DOHH2 (cell line): ENCODE data around the gene YPEL5.

ENCODE experiments used
- H3F3A ChIP-seq: fragments of 200-600 bp; sonication (generic), shearing (Covaris generic); 2 replicates; pipeline ENCODE4 v1.6.0; 2016; ENCODE audit warnings: antibody characterized with exemption, mild to moderate bottlenecking; ENCODE audit not compliant: control insufficient read depth, insufficient read depth
- H3K27ac ChIP-seq: fragments of 200-600 bp; sonication (generic); 2 replicates; pipeline ENCODE4 v1.5.1; 2014; ENCODE audit warnings: low read depth, mild to moderate bottlenecking, low read length, moderate library complexity
- H3K27me3 ChIP-seq: fragments of 200-600 bp; sonication (generic); 2 replicates; pipeline ENCODE4 v1.6.1; 2014; ENCODE audit warnings: mild to moderate bottlenecking, low read length, mixed read lengths; ENCODE audit not compliant: control insufficient read depth
- H3K36me3 ChIP-seq: fragments of 200-600 bp; sonication (generic); 2 replicates; pipeline ENCODE4 v1.6.1; 2014; ENCODE audit warnings: mild to moderate bottlenecking, low read length, moderate library complexity, mixed read lengths; ENCODE audit not compliant: control insufficient read depth
- H3K4me1 ChIP-seq: fragments of 200-600 bp; sonication (generic); 2 replicates; pipeline ENCODE4 v1.6.1; 2014; ENCODE audit warnings: mild to moderate bottlenecking, low read length, mixed read lengths; ENCODE audit not compliant: control insufficient read depth
- H3K4me2 ChIP-seq: fragments of 200-600 bp; sonication (generic); 2 replicates; pipeline ENCODE4 v1.6.0; 2014; ENCODE audit warnings: mild to moderate bottlenecking, low read length, moderate library complexity
- H3K4me3 ChIP-seq: fragments of 200-600 bp; sonication (generic); 2 replicates; pipeline ENCODE4 v1.5.1; 2014; ENCODE audit warnings: mild to moderate bottlenecking, low read length, mixed read lengths
- H3K79me2 ChIP-seq: fragments of 200-600 bp; sonication (generic); 2 replicates; pipeline ENCODE4 v1.6.1; 2014; ENCODE audit warnings: mild to moderate bottlenecking, low read length, mixed read lengths; ENCODE audit not compliant: control insufficient read depth
- H3K9me2 ChIP-seq: fragments of 200-600 bp; sonication (generic); replicated peaks from 2 replicates; pipeline ENCODE4 v1.6.1; 2014; ENCODE audit warnings: mild to moderate bottlenecking, low read length, mixed read lengths; ENCODE audit not compliant: control insufficient read depth
- H3K9me3 ChIP-seq: fragments of 200-600 bp; sonication (generic); 2 replicates; pipeline ENCODE4 v1.6.1; 2014; ENCODE audit warnings: antibody characterized with exemption, low read length, mixed read lengths; ENCODE audit not compliant: control insufficient read depth, insufficient read depth
- H4K20me1 ChIP-seq: fragments of 200-600 bp; sonication (generic); 2 replicates; pipeline ENCODE4 v1.6.0; 2014; ENCODE audit warnings: low read depth, mild to moderate bottlenecking, antibody characterized with exemption, low read length, moderate library complexity; ENCODE audit not compliant: control insufficient read depth, insufficient read depth
- CTCF ChIP-seq: fragments of 200-600 bp; sonication (generic); IDR thresholded peaks from one replicate; pipeline ENCODE4 v1.5.1; 2014; ENCODE audit warnings: antibody characterized with exemption, mild to moderate bottlenecking, low read depth, low read length; ENCODE audit not compliant: poor library complexity, severe bottlenecking
- EZH2phosphoT487 ChIP-seq: fragments of 200-600 bp; sonication (generic); IDR thresholded peaks from 2 replicates; pipeline ENCODE4 v1.6.1; 2017; ENCODE audit warnings: borderline replicate concordance, mild to moderate bottlenecking, antibody characterized with exemption, low read length, moderate library complexity, mixed read lengths

YPEL5 gene

GRCh38 chr2:30191819-30192271 is 45.0 kb downstream of the YPEL5 start:
- peaks cover 6% of the 10 kb centered on the region; the same call in 1 of the 2 replicates for H3K4me1 ChIP-seq
- TF ChIP-seq EZH2phosphoT487 (no peak), CTCF (no peak)
- no peaks in the 10 kb centered on the region for H3K36me3 ChIP-seq
- no peak overlapping the region for H3K4me2 ChIP-seq
- H3K79me2 ChIP-seq, result no peaks in the 10 kb centered on the region
- H3K27me3 ChIP-seq, result no peaks in the 10 kb centered on the region
- no peak overlapping the region for H3K27ac ChIP-seq
- H4K20me1 ChIP-seq, result no peaks in the 10 kb centered on the region
- no peak overlapping the region for H3K4me3 ChIP-seq
- H3K9me2 ChIP-seq, result no peaks in the 10 kb centered on the region
- H3F3A ChIP-seq, result no peaks in the 10 kb centered on the region
- H3K9me3 ChIP-seq, result no peaks in the 10 kb centered on the region

- Histone ChIP-seq H3K27ac (no peak overlapping the region), H3F3A (no peaks in the 10 kb centered on the region), H3K9me3 (no peaks in the 10 kb centered on the region), H3K79me2 (no peaks in the 10 kb centered on the region), H3K4me3 (no peak overlapping the region), H4K20me1 (no peaks in the 10 kb centered on the region), H3K4me1 (peaks cover 6% of the 10 kb centered on the region; the same call in 1 of the 2 replicates), H3K9me2 (no peaks in the 10 kb centered on the region), H3K36me3 (no peaks in the 10 kb centered on the region), H3K4me2 (no peak overlapping the region), H3K27me3 (no peaks in the 10 kb centered on the region)
- TF ChIP-seq EZH2phosphoT487 (no peak), CTCF (no peak)
Observed at GRCh38 chr2:30192314-30192713, 45.5 kb downstream of the YPEL5 start.

GRCh38 chr2:30193104-30193681 is 46.4 kb downstream of the YPEL5 start:
- TF ChIP-seq CTCF (no peak), EZH2phosphoT487 (no peak)
- no peaks in the 10 kb centered on the region for H3K9me3 ChIP-seq
- peaks cover 4% of the 10 kb centered on the region; the same call in 1 of the 2 replicates for H3K4me1 ChIP-seq
- no peaks in the 10 kb centered on the region for H4K20me1 ChIP-seq
- H3K4me3 ChIP-seq, result no peak overlapping the region
- no peaks in the 10 kb centered on the region for H3K27me3 ChIP-seq
- no peak overlapping the region for H3K4me2 ChIP-seq
- no peak overlapping the region for H3K27ac ChIP-seq
- no peaks in the 10 kb centered on the region for H3K79me2 ChIP-seq
- no peaks in the 10 kb centered on the region for H3K9me2 ChIP-seq
- no peaks in the 10 kb centered on the region for H3F3A ChIP-seq
- no peaks in the 10 kb centered on the region for H3K36me3 ChIP-seq
